GM21717 (cell line): ENCODE results near the gene DEAF1.
"Not testable (repeated sequence)": the region's sequence is repeated elsewhere in the genome, so short reads cannot be mapped to it uniquely, and the experiment has no call there.

Source experiments
- ATAC-seq: cut with Tn5 transposase; IDR thresholded peaks from one replicate; pipeline ENCODE4 v1.9.1; 2021; ENCODE audit warnings: mild to moderate bottlenecking, moderate library complexity; ENCODE audit not compliant: unreplicated experiment

The DEAF1 gene

DNA sequence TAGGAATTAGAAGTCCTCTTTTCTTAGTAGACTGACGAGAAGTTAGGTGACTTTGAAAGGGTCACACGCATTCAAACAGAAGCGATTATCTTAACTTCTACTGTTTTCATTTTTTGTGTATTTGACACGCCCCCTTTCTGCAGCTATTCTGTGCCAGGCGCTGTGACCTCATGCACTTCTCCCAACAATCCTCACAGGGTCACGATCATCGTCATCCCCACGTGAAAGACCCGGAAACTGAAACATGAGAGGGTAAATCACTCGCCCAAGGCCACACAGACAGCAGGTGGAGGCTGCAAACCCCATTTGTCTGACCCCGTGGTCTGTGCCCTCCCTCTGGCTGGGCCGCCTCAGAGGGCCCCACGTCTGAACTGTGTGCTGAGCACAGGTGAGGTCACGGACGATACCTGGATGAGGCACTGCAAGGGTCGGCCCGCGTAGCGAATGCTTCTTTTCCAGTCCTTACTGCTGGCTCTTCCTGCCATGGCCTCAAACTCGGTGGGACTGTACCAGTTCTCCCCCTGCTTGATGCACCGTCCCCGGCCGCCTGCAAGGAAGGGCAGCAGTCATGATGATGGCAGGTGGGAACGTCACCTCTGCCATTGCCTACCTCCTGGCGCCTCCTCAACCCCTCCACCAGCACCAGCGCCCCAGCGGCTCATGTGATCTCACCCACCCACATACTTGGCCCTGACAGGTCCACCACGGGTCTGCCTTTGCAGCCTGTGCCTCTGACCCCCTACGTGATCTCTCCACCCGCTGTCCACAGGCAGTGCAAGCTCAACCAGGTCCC lies 8.4 kb downstream of the DEAF1 start:
- no peak for ATAC-seq

- ATAC-seq, result no peak
Observed at GRCh38 chr11:680970-681369, 14.1 kb downstream of the DEAF1 start.

- ATAC-seq, result no peak
Observed at GRCh38 chr11:680476-680875, 14.5 kb downstream of the DEAF1 start.

GRCh38 chr11:679271-680207 lies 15.5 kb downstream of the DEAF1 start:
- no peak for ATAC-seq

- ATAC-seq, result no peak
Observed at GRCh38 chr11:678297-678696, 16.7 kb downstream of the DEAF1 start.

DNA sequence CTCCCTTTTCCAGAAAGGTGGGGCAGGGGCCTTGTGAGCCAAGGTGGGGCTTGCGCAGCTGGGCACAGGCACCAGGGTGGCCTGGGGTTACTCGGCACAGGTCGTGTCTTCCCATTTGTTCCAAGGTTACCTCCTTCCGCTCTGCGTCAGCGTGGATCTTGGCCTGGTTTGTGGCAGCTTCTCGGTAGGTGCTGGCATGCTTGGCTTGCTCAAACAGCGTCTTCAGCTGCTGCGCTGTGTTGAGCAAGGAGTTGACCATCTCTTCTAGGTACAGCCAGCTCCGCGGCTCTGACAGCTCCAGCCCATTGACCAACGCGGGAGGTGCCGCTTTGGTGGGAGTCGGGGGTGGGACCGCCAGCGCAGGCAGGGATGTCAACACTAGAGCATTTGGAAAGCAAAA lies 20.6 kb downstream of the DEAF1 start:
- no peak for ATAC-seq

GRCh38 chr11:673866-674265 lies 21.2 kb downstream of the DEAF1 start:
- ATAC-seq, result no peak

DNA sequence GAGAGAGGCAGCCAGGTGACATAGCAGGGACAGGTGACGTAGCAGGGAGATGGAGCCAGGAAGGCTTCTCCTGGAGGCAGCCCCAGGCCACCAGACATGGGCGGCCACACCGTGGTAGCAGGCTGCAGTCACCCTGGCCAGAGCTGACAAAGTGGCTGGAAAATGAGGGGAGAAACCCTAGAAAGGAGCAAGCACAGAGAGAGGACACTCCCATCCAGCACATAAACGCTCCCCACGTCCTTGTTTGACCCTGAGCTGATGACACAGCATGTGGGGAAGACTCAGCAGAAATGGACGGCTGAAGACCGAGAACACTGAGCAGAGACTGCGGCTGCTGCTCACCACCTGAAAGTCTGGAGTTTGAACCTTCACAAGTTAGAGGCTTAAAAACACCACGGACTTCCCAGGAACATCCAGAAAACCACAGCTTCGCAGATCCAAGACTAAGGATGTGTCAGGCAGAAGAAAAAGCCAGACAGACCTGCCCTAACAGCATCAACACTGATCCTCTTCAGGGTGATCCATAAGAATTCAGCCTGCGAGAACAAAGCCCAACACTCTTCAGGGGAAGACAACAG lies 29.2 kb downstream of the DEAF1 start:
- no peak for ATAC-seq

DNA sequence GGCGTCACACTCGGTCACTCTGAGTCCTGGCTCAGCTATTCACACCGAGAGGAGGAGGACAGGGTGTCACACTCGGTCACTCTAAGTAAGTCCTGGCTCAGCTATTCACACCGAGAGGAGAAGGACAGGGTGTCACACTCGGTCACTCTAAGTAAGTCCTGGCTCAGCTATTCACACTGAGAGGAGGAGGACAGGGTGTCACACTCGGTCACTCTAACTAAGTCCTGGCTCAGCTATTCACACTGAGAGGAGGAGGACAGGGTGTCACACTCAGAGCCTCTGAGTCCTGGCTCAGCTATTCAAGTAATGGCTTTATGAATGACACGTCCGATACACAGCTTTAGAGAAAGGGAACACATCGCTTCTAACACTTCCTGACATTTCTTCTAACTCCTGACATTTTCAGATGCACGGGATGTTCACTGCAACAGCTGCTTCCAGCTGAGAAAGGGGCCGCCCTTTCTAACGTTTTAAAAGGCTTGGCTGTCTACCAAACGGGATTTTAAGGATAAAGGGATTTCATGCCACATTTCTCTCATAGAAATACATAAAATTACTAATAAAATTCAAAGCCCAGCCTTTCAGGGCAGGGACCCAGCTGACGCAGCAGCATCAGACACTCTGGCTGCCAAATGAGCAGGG lies 29.8 kb downstream of the DEAF1 start:
- ATAC-seq, result no peak

GRCh38 chr11:662689-663274 lies 32.2 kb downstream of the DEAF1 start:
- no peak for ATAC-seq

GRCh38 chr11:660681-661444 lies 34.2 kb downstream of the DEAF1 start:
- ATAC-seq, result no peak

- no peak for ATAC-seq
Observed at GRCh38 chr11:660281-660680, 34.7 kb downstream of the DEAF1 start.

GRCh38 chr11:659532-660085 lies 35.4 kb downstream of the DEAF1 start:
- ATAC-seq, result no peak

- no peak for ATAC-seq
Observed at GRCh38 chr11:657691-658126, 37.3 kb downstream of the DEAF1 start.

GRCh38 chr11:656866-657265 lies 38.2 kb downstream of the DEAF1 start:
- ATAC-seq, result no peak

DNA sequence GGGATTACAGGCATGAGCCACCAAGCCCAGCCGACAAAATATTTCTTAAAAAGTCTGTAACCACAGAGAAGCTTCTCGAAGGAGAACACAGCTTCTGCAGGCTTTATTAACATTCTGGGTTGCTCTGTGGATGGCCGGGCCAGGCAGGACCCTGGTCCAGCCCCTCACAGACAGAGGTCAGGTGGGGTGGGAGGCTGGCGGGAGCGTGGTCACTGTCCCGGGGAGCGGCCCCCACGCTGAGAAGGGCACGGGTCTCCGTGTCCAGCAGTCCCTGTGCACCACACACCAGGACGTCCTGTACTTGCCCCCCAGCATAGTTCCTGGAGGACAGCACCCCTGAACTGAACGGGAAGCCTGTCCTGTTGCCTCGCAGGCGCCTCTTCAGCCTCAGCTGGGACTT lies 38.6 kb downstream of the DEAF1 start:
- ATAC-seq, result no peak

DNA sequence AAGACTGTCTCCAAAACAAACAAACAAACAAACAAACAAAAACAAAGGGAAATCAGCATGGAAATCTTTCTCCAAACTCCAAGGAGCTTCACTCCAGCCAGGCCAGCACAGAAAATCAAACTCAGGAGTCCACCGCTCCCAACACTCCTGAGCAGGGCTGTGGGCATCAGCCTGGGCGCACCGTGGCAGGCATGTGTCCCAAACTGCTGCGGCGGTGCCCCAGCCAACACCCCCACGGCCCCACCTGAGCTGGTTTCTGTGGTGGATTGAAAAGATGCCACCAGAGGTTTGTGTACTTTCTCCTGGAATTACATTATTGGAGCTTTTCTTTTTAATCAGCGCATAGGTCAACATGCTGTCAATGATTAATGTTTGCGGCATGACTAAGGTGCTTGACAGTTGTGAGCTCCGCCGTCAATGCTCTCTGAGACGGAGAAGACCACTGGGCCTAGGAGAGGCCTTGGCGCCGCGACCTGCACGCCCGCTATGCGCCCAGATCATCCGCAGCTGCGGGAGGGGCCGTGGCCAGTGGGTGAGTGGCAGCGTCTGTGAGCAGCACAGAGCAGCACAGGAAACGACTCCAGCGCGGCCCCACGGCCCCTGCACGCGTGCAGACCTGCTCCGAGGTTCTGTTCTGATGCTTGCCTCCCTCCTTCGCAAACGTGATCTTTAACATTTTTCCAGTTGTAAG lies 39.8 kb downstream of the DEAF1 start:
- no peak for ATAC-seq

DNA sequence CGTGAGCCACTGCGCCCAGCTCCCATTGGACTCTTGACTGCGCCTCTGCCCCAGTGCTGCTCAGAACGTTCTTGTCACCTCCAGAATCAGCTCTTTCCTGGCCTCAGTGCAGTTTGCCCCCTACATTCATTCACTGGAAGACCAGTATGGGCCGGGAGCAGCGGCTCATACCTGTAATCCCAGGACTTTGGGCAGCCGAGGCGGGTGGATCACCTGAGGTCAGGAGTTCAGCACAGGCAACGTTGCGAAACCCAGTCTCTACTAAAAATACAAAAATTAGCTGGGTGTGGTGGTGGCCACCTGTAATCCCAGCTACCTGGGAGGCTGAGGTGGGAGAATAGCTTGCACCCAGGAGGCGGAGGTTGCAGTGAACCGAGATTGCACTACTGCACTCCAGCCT lies 40.6 kb downstream of the DEAF1 start:
- not testable (repeated sequence) for ATAC-seq

DNA sequence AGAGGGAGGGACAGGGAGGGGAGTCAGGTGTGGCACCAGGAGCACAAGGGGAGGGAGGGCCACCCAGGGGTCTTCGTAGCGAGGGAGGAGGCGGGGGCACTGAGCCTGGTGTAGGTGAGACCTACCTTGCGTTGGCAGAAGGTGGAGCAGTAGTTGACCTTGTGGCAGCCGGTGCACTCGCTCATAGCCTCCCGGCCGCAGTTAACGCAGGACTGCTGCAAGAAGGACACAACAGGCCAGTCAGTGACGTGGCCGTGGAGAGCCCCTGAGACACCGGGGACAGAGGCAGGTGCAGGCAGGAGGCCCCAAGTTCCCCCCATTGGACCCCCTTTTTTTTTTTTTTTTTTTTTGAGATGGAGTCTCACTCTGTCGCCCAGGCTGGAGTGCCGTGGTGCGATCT lies 41.2 kb downstream of the DEAF1 start:
- no peak for ATAC-seq
